BE2C (cell line): ENCODE data around the gene CAPRIN1.

Source experiments
- DNase-seq: peaks from one replicate; pipeline ENCODE4 v3.0.0-alpha.2; 2020
- H3K27me3 ChIP-seq: fragments of 250-450 bp; sonication (Bioruptor Pico); 2 replicates; pipeline ENCODE4 v1.5.1; 2020; ENCODE audit warnings: mild to moderate bottlenecking
- H3K36me3 ChIP-seq: fragments of 250-450 bp; sonication (Bioruptor Pico); 2 replicates; pipeline ENCODE4 v1.5.1; 2020; ENCODE audit warnings: mild to moderate bottlenecking
- H3K4me1 ChIP-seq: fragments of 250-450 bp; sonication (Bioruptor Pico); 2 replicates; pipeline ENCODE4 v1.5.1; 2020
- H3K4me3 ChIP-seq: 2 replicates; pipeline ENCODE4 v1.5.1; 2011; ENCODE audit warnings: low read depth, low read length
- H3K9me3 ChIP-seq: fragments of 250-450 bp; sonication (Bioruptor Pico); 2 replicates; pipeline ENCODE4 v1.5.1; 2020
- CTCF ChIP-seq: IDR thresholded peaks from 2 replicates; pipeline ENCODE4 v1.5.1; 2012; ENCODE audit warnings: mild to moderate bottlenecking, low read depth, low read length

The CAPRIN1 gene

GRCh38 chr11:34128824-34129223 lies 77.3 kb downstream of the CAPRIN1 start:
- no peak for TF ChIP-seq CTCF
- Histone ChIP-seq H3K36me3 (peaks cover 32% of the 10 kb centered on the region), H3K4me1 (no peaks in the 10 kb centered on the region), H3K27me3 (no peaks in the 10 kb centered on the region), H3K4me3 (no peak overlapping the region), H3K9me3 (no peaks in the 10 kb centered on the region)
- DNase-seq, result no peak

- Histone ChIP-seq H3K4me1 (no peaks in the 10 kb centered on the region), H3K27me3 (no peaks in the 10 kb centered on the region), H3K4me3 (no peak overlapping the region), H3K36me3 (peaks cover 38% of the 10 kb centered on the region), H3K9me3 (no peaks in the 10 kb centered on the region)
- DNase-seq, result no peak
- TF ChIP-seq CTCF, result no peak
Observed at GRCh38 chr11:34132261-34132965, 80.9 kb downstream of the CAPRIN1 start.

GRCh38 chr11:34134765-34135164 lies 83.2 kb downstream of the CAPRIN1 start:
- peaks cover 43% of the 10 kb centered on the region for H3K36me3 ChIP-seq
- H3K9me3 ChIP-seq, result no peaks in the 10 kb centered on the region
- DNase-seq, result no peak
- no peaks in the 10 kb centered on the region for H3K27me3 ChIP-seq
- no peak for TF ChIP-seq CTCF
- H3K4me3 ChIP-seq, result no peak overlapping the region
- no peaks in the 10 kb centered on the region for H3K4me1 ChIP-seq

GRCh38 chr11:34135439-34135838 lies 83.9 kb downstream of the CAPRIN1 start:
- Histone ChIP-seq H3K36me3 (peaks cover 44% of the 10 kb centered on the region), H3K4me1 (no peaks in the 10 kb centered on the region), H3K27me3 (no peaks in the 10 kb centered on the region), H3K4me3 (no peak overlapping the region), H3K9me3 (no peaks in the 10 kb centered on the region)
- DNase-seq, result no peak
- no peak for TF ChIP-seq CTCF

GRCh38 chr11:34136420-34136819 lies 84.9 kb downstream of the CAPRIN1 start:
- TF ChIP-seq CTCF, result no peak
- DNase-seq, result no peak
- Histone ChIP-seq H3K4me1 (no peaks in the 10 kb centered on the region), H3K4me3 (no peak overlapping the region), H3K27me3 (no peaks in the 10 kb centered on the region), H3K36me3 (peaks cover 49% of the 10 kb centered on the region), H3K9me3 (no peaks in the 10 kb centered on the region)

GRCh38 chr11:34139346-34139745 lies 87.8 kb downstream of the CAPRIN1 start:
- H3K4me1 ChIP-seq, result no peaks in the 10 kb centered on the region

More at GRCh38 chr11:34139346-34139745, 87.8 kb downstream of the CAPRIN1 start:
- no peak for DNase-seq
- peaks cover 49% of the 10 kb centered on the region for H3K36me3 ChIP-seq
- no peaks in the 10 kb centered on the region for H3K27me3 ChIP-seq
- H3K4me3 ChIP-seq, result no peak overlapping the region
- no peaks in the 10 kb centered on the region for H3K9me3 ChIP-seq
- no peak for TF ChIP-seq CTCF
